HAP-1 (cell line): ENCODE results near the gene ARHGDIG.
"Not testable (repeated sequence)": the region's sequence is repeated elsewhere in the genome, so short reads cannot be mapped to it uniquely, and the experiment has no call there.

Source experiments
- DNase-seq, 2 experiments: peaks; one replicate each; pipeline ENCODE4 v3.0.0-alpha.2; 2016 to 2020; ENCODE audit warnings: low spot score in 2 of 2
- H3K27me3 ChIP-seq: fragments of 250-450 bp; sonication (Bioruptor Pico); 2 replicates; pipeline ENCODE4 v1.5.1; 2020; ENCODE audit warnings: low read depth, mild to moderate bottlenecking, moderate library complexity
- H3K36me3 ChIP-seq: fragments of 250-450 bp; sonication (Bioruptor Pico); replicated peaks from 2 replicates; pipeline ENCODE4 v1.5.1; 2020; ENCODE audit warnings: mild to moderate bottlenecking
- H3K4me1 ChIP-seq: fragments of 250-450 bp; sonication (Bioruptor Pico); 2 replicates; pipeline ENCODE4 v1.5.1; 2020; ENCODE audit warnings: mild to moderate bottlenecking
- H3K4me3 ChIP-seq: fragments of 250-450 bp; sonication (Bioruptor Pico); 2 replicates; pipeline ENCODE4 v1.5.1; 2020; ENCODE audit warnings: mild to moderate bottlenecking, moderate library complexity
- H3K9me3 ChIP-seq: fragments of 250-450 bp; sonication (Bioruptor Pico); 2 replicates; pipeline ENCODE4 v1.5.1; 2020; ENCODE audit warnings: mild to moderate bottlenecking, moderate library complexity
- in situ Hi-C: fragments of 300-500 bp; cut with MboI; formaldehyde crosslinking; loops from 3 replicates; pipeline ENCODE4 v1.14.3; 2020; ENCODE audit warnings: low sequenced_read_pairs, inconsistent platforms, mixed read lengths

ARHGDIG gene

GRCh38 chr16:325375-326145, 45.2 kb downstream of the ARHGDIG start:
- Histone ChIP-seq H3K9me3 (no peaks in the 10 kb centered on the region), H3K27me3 (no peaks in the 10 kb centered on the region), H3K4me3 (no peak overlapping the region), H3K4me1 (peaks cover 5% of the 10 kb centered on the region), H3K36me3 (peaks cover 5% of the 10 kb centered on the region)
- in situ Hi-C loops, result no loop called here
- no peak for DNase-seq

- H3K9me3 ChIP-seq, result no peaks in the 10 kb centered on the region
- in situ Hi-C loops, result no loop called here
These were observed 50.4 kb downstream of the ARHGDIG start for GRCh38 chr16:330741-331140.

GRCh38 chr16:331181-331814, 50.9 kb downstream of the ARHGDIG start:
- DNase-seq, result peak; percentile 51 to 87
- in situ Hi-C loops, result not testable (repeated sequence)

More at GRCh38 chr16:330741-331140, 50.4 kb downstream of the ARHGDIG start:
- Histone ChIP-seq H3K36me3 (peaks cover 2% of the 10 kb centered on the region), H3K4me1 (peaks cover 25% of the 10 kb centered on the region), H3K4me3 (no peak overlapping the region; the same call in 1 of the 2 replicates), H3K27me3 (no peaks in the 10 kb centered on the region)
- DNase-seq, result peak; percentile 14 to 40

More at GRCh38 chr16:331181-331814, 50.9 kb downstream of the ARHGDIG start:
- not testable (repeated sequence) for H3K9me3 ChIP-seq, H3K36me3 ChIP-seq, H3K27me3 ChIP-seq
- H3K4me1 ChIP-seq, result peaks cover 25% of the 10 kb centered on the region
- H3K4me3 ChIP-seq, result peak overlapping the region; percentile 19
